H54 (cell line): ENCODE data around the gene NUDT6.

Experiments used
- DNase-seq: peaks from one replicate; pipeline ENCODE4 v3.0.0; 2011; ENCODE audit warnings: low spot score, mixed read lengths; ENCODE audit not compliant: insufficient read length
- FAIRE-seq: peaks from 3 replicates; lab custom pipeline; 2011; peaks lifted over from hg19 to GRCh38; lab: Jason Lieb, UNC
- POLR2A ChIP-seq: IDR thresholded peaks from 2 replicates; pipeline ENCODE4 v1.6.1; 2011; ENCODE audit warnings: low read depth, mild to moderate bottlenecking, low read length

NUDT6 gene

GRCh38 chr4:122932763-122933162, 10.4 kb upstream of the NUDT6 start:
- TF ChIP-seq POLR2A = no peak
- DNase-seq (no peak), FAIRE-seq (no peak)

GRCh38 chr4:122930862-122931261, 8.5 kb upstream of the NUDT6 start:
- no peak for TF ChIP-seq POLR2A
- DNase-seq = no peak
- no peak for FAIRE-seq

GRCh38 chr4:122928930-122929329, 6.5 kb upstream of the NUDT6 start:
- TF ChIP-seq POLR2A = no peak
- DNase-seq (no peak), FAIRE-seq (no peak)

GRCh38 chr4:122922877-122923511, 597 bp upstream of the NUDT6 start:
- FAIRE-seq = peak; percentile 20

GRCh38 chr4:122921300-122921699, 1.1 kb downstream of the NUDT6 start:
- no peak for TF ChIP-seq POLR2A
- FAIRE-seq (no peak), DNase-seq (no peak)

More at GRCh38 chr4:122922877-122923511, 597 bp upstream of the NUDT6 start:
- TF ChIP-seq POLR2A = peak; percentile 30; the same call in 1 of the 2 replicates
- DNase-seq = peak; percentile 34

- DNase-seq (no peak), FAIRE-seq (no peak)
- TF ChIP-seq POLR2A = no peak
These were observed 1.9 kb downstream of the NUDT6 start for GRCh38 chr4:122920473-122920872.

- DNase-seq (no peak), FAIRE-seq (no peak)
- TF ChIP-seq POLR2A = no peak
These were observed 4.7 kb downstream of the NUDT6 start for GRCh38 chr4:122917731-122918130.

- no peak for TF ChIP-seq POLR2A
- FAIRE-seq (no peak), DNase-seq (no peak)
These were observed 7.5 kb downstream of the NUDT6 start for GRCh38 chr4:122914938-122915337.

GRCh38 chr4:122914292-122914904, 8.0 kb downstream of the NUDT6 start:
- DNase-seq (no peak), FAIRE-seq (no peak)
- TF ChIP-seq POLR2A = no peak

GRCh38 chr4:122912810-122913575, 9.4 kb downstream of the NUDT6 start:
- no peak for TF ChIP-seq POLR2A
- DNase-seq = no peak
- no peak for FAIRE-seq

- no peak for FAIRE-seq
- no peak for DNase-seq
- no peak for TF ChIP-seq POLR2A
These were observed 10.8 kb downstream of the NUDT6 start for GRCh38 chr4:122911588-122911987.

GRCh38 chr4:122909683-122910082, 12.7 kb downstream of the NUDT6 start:
- no peak for DNase-seq
- FAIRE-seq = no peak
- TF ChIP-seq POLR2A = no peak

- no peak for FAIRE-seq
- DNase-seq = no peak
- TF ChIP-seq POLR2A = no peak
These were observed 14.2 kb downstream of the NUDT6 start for GRCh38 chr4:122908223-122908622.

GRCh38 chr4:122906859-122907305, 15.5 kb downstream of the NUDT6 start:
- TF ChIP-seq POLR2A = no peak
- no peak for FAIRE-seq

GRCh38 chr4:122903766-122904288, 18.6 kb downstream of the NUDT6 start:
- no peak for TF ChIP-seq POLR2A

More at GRCh38 chr4:122906859-122907305, 15.5 kb downstream of the NUDT6 start:
- no peak for DNase-seq

More at GRCh38 chr4:122903766-122904288, 18.6 kb downstream of the NUDT6 start:
- FAIRE-seq (no peak), DNase-seq (no peak)
